ENCODE results near the gene MYH11. TPM values are rescaled to one million over a fixed set of nuclear protein-coding genes. Genes with fewer than 3 reads are reported as not detected.
"Not testable (repeated sequence)": the region's sequence is repeated elsewhere in the genome, so short reads cannot be mapped to it uniquely, and the experiment has no call there.

MYH11 gene
- polyA plus RNA-seq, 1 donor (not counting 4 experiments of a cell fraction or from before 2014, with no cell fraction given): not detected

DNA sequence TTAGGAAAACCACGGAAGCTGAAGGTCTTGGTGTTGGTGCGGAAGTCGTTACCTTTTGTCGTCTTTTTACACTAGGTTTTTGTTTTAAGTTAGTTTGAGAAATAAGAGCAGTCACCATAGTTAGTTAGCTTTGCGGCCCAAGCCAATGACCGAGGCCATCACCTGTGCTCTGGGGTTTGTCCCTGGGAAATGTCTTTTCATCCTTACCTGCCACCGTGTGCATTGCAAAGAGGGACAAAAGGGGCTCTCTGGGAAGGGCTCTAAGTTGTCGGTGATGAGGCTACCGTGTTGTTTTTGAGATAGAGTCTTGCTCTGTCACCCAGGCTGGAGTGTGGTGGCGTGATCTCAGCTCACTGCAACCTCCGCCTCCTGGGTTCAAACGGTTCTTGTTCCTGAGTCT lies 157.0 kb downstream of the MYH11 start:
- no peak overlapping the region for H3K4me3 ChIP-seq (ENCODE audit: control insufficient read depth in 2 of 3, extremely low read depth in 1 of 3, insufficient read depth in 2 of 3, low read depth in 1 of 3, low read length in 3 of 3)
- FAIRE-seq (no peak), DNase-seq (ENCODE audit: low read depth, low spot score) (no peak)
- no peaks in the 10 kb centered on the region for H3K27me3 ChIP-seq (ENCODE audit: control insufficient read depth, extremely low read depth, insufficient read depth, low read length)
- no peaks in the 10 kb centered on the region for H3K4me1 ChIP-seq (ENCODE audit: control insufficient read depth, extremely low read depth, insufficient read depth, low read length)
- TF ChIP-seq EZH2 (IDR thresholded peaks at IDR 0.05; ENCODE audit: low read length): no peak
- TF ChIP-seq CTCF (optimal IDR thresholded peaks at IDR 0.05 in 1 of 3, IDR thresholded peaks at IDR 0.05 in 1 of 3, conservative IDR thresholded peaks at IDR 0.05 in 1 of 3; ENCODE audit: extremely low read depth in 1 of 3, insufficient read depth in 2 of 3, low read length in 3 of 3): no peak
- H3K4me2 ChIP-seq (ENCODE audit: control insufficient read depth, extremely low read depth, insufficient read depth, low read depth, low read length): no peak overlapping the region
- H3K9me1 ChIP-seq (ENCODE audit: control insufficient read depth, extremely low read depth, insufficient read depth, low read length): no peaks in the 10 kb centered on the region
- no peaks in the 10 kb centered on the region for H3K9me3 ChIP-seq (ENCODE audit: control insufficient read depth, low read depth, low read length)
- H3K79me2 ChIP-seq (ENCODE audit: control insufficient read depth, insufficient read depth, low read length): no peaks in the 10 kb centered on the region
- H3K27ac ChIP-seq (ENCODE audit: control insufficient read depth, insufficient read depth, low read length): no peak overlapping the region
- no peak overlapping the region for H3K9ac ChIP-seq (ENCODE audit: control insufficient read depth, extremely low read depth, insufficient read depth, low read length)
- dilution Hi-C loops (cut with MboI; ENCODE audit: extremely low pct_ligation_motif_present, low sequenced_read_pairs): no loop called here
- H3K36me3 ChIP-seq (ENCODE audit: control insufficient read depth in 2 of 2, extremely low read depth in 1 of 2, insufficient read depth in 2 of 2, low read length in 2 of 2): peaks cover 50 to 51% of the 10 kb centered on the region in 2 experiments
- no peak overlapping the region for H2AFZ ChIP-seq (ENCODE audit: control insufficient read depth, low read length)
- H4K20me1 ChIP-seq (ENCODE audit: control insufficient read depth, extremely low read depth, insufficient read depth, low read length): no peaks in the 10 kb centered on the region

DNA sequence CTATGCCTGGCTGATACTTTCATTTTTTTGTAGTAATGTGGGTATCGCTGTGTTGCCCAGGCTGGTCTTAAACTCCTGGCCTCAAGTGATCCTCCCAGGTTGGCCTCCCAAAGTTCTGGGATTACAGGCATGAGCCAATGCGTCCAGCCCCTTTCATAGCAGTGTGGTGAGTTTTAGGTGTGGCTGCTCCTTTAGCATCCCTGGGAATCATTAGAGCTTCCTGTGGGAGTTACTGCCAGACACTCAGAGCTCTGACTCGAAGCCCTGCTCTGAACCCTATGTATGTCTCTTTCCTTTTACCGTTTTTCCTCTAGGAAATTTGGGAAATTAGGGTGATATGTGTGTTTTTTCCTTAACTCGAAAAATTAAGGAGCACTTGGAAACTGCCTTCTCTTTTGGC lies 162.3 kb downstream of the MYH11 start:
- DNase-seq (ENCODE audit: low read depth, low spot score) (no peak), FAIRE-seq (no peak)
- TF ChIP-seq CTCF (optimal IDR thresholded peaks at IDR 0.05 in 1 of 3, IDR thresholded peaks at IDR 0.05 in 1 of 3, conservative IDR thresholded peaks at IDR 0.05 in 1 of 3; ENCODE audit: extremely low read depth in 1 of 3, insufficient read depth in 2 of 3, low read length in 3 of 3): no peak
- TF ChIP-seq EZH2 (IDR thresholded peaks at IDR 0.05; ENCODE audit: low read length): no peak
- no peak overlapping the region for H3K27ac ChIP-seq (ENCODE audit: control insufficient read depth, insufficient read depth, low read length)
- H2AFZ ChIP-seq (ENCODE audit: control insufficient read depth, low read length): no peak overlapping the region
- no peaks in the 10 kb centered on the region for H3K79me2 ChIP-seq (ENCODE audit: control insufficient read depth, insufficient read depth, low read length)
- dilution Hi-C loops (cut with MboI; ENCODE audit: extremely low pct_ligation_motif_present, low sequenced_read_pairs): no loop called here
- peaks cover 47 to 53% of the 10 kb centered on the region in 2 experiments for H3K36me3 ChIP-seq (ENCODE audit: control insufficient read depth in 2 of 2, extremely low read depth in 1 of 2, insufficient read depth in 2 of 2, low read length in 2 of 2)
- H3K9me3 ChIP-seq (ENCODE audit: control insufficient read depth, low read depth, low read length): no peaks in the 10 kb centered on the region
- no peak overlapping the region for H3K4me2 ChIP-seq (ENCODE audit: control insufficient read depth, extremely low read depth, insufficient read depth, low read depth, low read length)
- no peaks in the 10 kb centered on the region for H4K20me1 ChIP-seq (ENCODE audit: control insufficient read depth, extremely low read depth, insufficient read depth, low read length)
- no peak overlapping the region for H3K9ac ChIP-seq (ENCODE audit: control insufficient read depth, extremely low read depth, insufficient read depth, low read length)
- H3K4me3 ChIP-seq (ENCODE audit: control insufficient read depth in 2 of 3, extremely low read depth in 1 of 3, insufficient read depth in 2 of 3, low read depth in 1 of 3, low read length in 3 of 3): no peak overlapping the region
- no peaks in the 10 kb centered on the region for H3K27me3 ChIP-seq (ENCODE audit: control insufficient read depth, extremely low read depth, insufficient read depth, low read length)
- H3K4me1 ChIP-seq (ENCODE audit: control insufficient read depth, extremely low read depth, insufficient read depth, low read length): no peaks in the 10 kb centered on the region
- no peaks in the 10 kb centered on the region for H3K9me1 ChIP-seq (ENCODE audit: control insufficient read depth, extremely low read depth, insufficient read depth, low read length)

- H3K9ac ChIP-seq (ENCODE audit: control insufficient read depth, extremely low read depth, insufficient read depth, low read length); H3K4me2 ChIP-seq (ENCODE audit: control insufficient read depth, extremely low read depth, insufficient read depth, low read depth, low read length); H3K9me3 ChIP-seq (ENCODE audit: control insufficient read depth, low read depth, low read length); H3K4me3 ChIP-seq (ENCODE audit: control insufficient read depth in 2 of 3, extremely low read depth in 1 of 3, insufficient read depth in 2 of 3, low read depth in 1 of 3, low read length in 3 of 3); dilution Hi-C loops (cut with MboI; ENCODE audit: extremely low pct_ligation_motif_present, low sequenced_read_pairs); FAIRE-seq; H3K79me2 ChIP-seq (ENCODE audit: control insufficient read depth, insufficient read depth, low read length); H2AFZ ChIP-seq (ENCODE audit: control insufficient read depth, low read length); H3K27me3 ChIP-seq (ENCODE audit: control insufficient read depth, extremely low read depth, insufficient read depth, low read length); H3K9me1 ChIP-seq (ENCODE audit: control insufficient read depth, extremely low read depth, insufficient read depth, low read length); H4K20me1 ChIP-seq (ENCODE audit: control insufficient read depth, extremely low read depth, insufficient read depth, low read length); H3K27ac ChIP-seq (ENCODE audit: control insufficient read depth, insufficient read depth, low read length); DNase-seq (ENCODE audit: low read depth, low spot score); H3K4me1 ChIP-seq (ENCODE audit: control insufficient read depth, extremely low read depth, insufficient read depth, low read length): not testable (repeated sequence)
- peaks cover 47 to 59% of the 10 kb centered on the region in 2 experiments for H3K36me3 ChIP-seq (ENCODE audit: control insufficient read depth in 2 of 2, extremely low read depth in 1 of 2, insufficient read depth in 2 of 2, low read length in 2 of 2)
Observed at GRCh38 chr16:15692508-15692907, 164.3 kb downstream of the MYH11 start.
